SKM-1 treated with dmso at 0.1 percent for 144 hours (cell line): ENCODE measurements around the gene HORMAD2.

Experiments
- DNase-seq: peaks from one replicate; lab custom pipeline; 2025; ENCODE audit not compliant: unreplicated experiment; lab: John Stamatoyannopoulos, UW

HORMAD2 gene

GRCh38 chr22:30079952-30080533, at the start of gene HORMAD2:
Gene HORMAD2, plus strand, starts transcription at chr22:30080464. Its CDS starts 13,489 bp downstream, at chr22:30093953.
- no peak for DNase-seq

- no peak for DNase-seq
Observed at GRCh38 chr22:30031328-30031727, 48.9 kb upstream of the HORMAD2 start.

- no peak for DNase-seq
Observed at GRCh38 chr22:30031764-30032455, 48.4 kb upstream of the HORMAD2 start.

GRCh38 chr22:30033137-30033536, 47.1 kb upstream of the HORMAD2 start:
- DNase-seq, result peak; percentile 74

GRCh38 chr22:30033901-30034300, 46.4 kb upstream of the HORMAD2 start:
- DNase-seq, result no peak

- DNase-seq, result no peak
Observed at GRCh38 chr22:30036656-30037055, 43.6 kb upstream of the HORMAD2 start.

- no peak for DNase-seq
Observed at GRCh38 chr22:30038219-30038618, 42.0 kb upstream of the HORMAD2 start.

GRCh38 chr22:30040499-30041260, 39.6 kb upstream of the HORMAD2 start:
- DNase-seq, result peak; percentile 34

- DNase-seq, result no peak
Observed at GRCh38 chr22:30041475-30041874, 38.8 kb upstream of the HORMAD2 start.

GRCh38 chr22:30041881-30042280, 38.4 kb upstream of the HORMAD2 start:
- no peak for DNase-seq

- no peak for DNase-seq
Observed at GRCh38 chr22:30043161-30043560, 37.1 kb upstream of the HORMAD2 start.

GRCh38 chr22:30044369-30044768, 35.9 kb upstream of the HORMAD2 start:
- DNase-seq, result no peak

GRCh38 chr22:30044881-30045493, 35.3 kb upstream of the HORMAD2 start:
- DNase-seq, result no peak

GRCh38 chr22:30045494-30045887, 34.8 kb upstream of the HORMAD2 start:
- no peak for DNase-seq

GRCh38 chr22:30045901-30046715, 34.2 kb upstream of the HORMAD2 start:
- no peak for DNase-seq

- DNase-seq, result no peak
Observed at GRCh38 chr22:30046716-30047363, 33.4 kb upstream of the HORMAD2 start.

GRCh38 chr22:30047364-30047738, 32.9 kb upstream of the HORMAD2 start:
- DNase-seq, result peak; percentile 24

- DNase-seq, result no peak
Observed at GRCh38 chr22:30048681-30049080, 31.6 kb upstream of the HORMAD2 start.

- DNase-seq, result no peak
Observed at GRCh38 chr22:30054067-30054763, 26.0 kb upstream of the HORMAD2 start.

- no peak for DNase-seq
Observed at GRCh38 chr22:30054764-30055069, 25.5 kb upstream of the HORMAD2 start.
